Vagina (tissue), 2 donors: ENCODE measurements around the gene TAF4B.

Experiments
- POLR2AphosphoS5 ChIP-seq, 2 donors: sonication (generic); formaldehyde crosslinking; IDR thresholded peaks; one replicate each; pipeline ENCODE4 v1.9.0; 2017; ENCODE audit warnings: antibody characterized with exemption in 2 of 2, mild to moderate bottlenecking in 2 of 2, low read depth in 1 of 2; ENCODE audit not compliant: insufficient read depth in 1 of 2
- TF ChIP-seq, protein P1 (sequence below), 3 experiments: fragments of 450-650 bp in 2 of 3; fragments of 200-600 bp in 1 of 3; sonication (generic) in 1 of 3; IDR thresholded peaks; one replicate each; pipeline ENCODE4 v1.5.1; 2017 to 2019; ENCODE audit warnings: antibody characterized with exemption in 3 of 3, mild to moderate bottlenecking in 2 of 3, moderate library complexity in 2 of 3

DNA sequence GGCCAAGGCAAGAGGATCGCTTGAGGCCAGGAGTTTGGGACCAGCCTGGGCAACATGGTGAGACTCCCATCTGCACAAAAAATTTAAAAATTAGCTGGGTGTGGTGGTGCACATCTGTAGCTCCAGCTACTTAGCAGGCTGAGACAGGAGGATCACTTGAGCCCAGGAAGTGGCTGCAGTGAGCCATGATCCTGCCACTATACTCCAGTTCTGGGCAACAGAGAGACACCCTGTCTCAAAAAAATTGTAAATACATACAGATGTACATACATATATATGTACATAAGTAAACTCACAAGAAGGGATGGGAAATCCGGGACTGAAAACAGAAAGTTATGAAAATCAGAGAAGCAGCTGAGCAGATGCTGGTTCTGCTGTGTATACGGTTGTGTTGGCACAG lies 29.6 kb upstream of the TAF4B start:
- TF ChIP-seq, protein P1, sequence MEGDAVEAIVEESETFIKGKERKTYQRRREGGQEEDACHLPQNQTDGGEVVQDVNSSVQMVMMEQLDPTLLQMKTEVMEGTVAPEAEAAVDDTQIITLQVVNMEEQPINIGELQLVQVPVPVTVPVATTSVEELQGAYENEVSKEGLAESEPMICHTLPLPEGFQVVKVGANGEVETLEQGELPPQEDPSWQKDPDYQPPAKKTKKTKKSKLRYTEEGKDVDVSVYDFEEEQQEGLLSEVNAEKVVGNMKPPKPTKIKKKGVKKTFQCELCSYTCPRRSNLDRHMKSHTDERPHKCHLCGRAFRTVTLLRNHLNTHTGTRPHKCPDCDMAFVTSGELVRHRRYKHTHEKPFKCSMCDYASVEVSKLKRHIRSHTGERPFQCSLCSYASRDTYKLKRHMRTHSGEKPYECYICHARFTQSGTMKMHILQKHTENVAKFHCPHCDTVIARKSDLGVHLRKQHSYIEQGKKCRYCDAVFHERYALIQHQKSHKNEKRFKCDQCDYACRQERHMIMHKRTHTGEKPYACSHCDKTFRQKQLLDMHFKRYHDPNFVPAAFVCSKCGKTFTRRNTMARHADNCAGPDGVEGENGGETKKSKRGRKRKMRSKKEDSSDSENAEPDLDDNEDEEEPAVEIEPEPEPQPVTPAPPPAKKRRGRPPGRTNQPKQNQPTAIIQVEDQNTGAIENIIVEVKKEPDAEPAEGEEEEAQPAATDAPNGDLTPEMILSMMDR (IDR thresholded peaks at IDR 0.05) = no peak
- TF ChIP-seq POLR2AphosphoS5 (IDR thresholded peaks at IDR 0.05; ENCODE audit: insufficient read depth in 1 of 2, low read depth in 1 of 2) = no peak
